Daoy (cell line): Measurements from ENCODE around the gene ELMO3. TPM values are rescaled to one million over a fixed set of nuclear protein-coding genes. Genes with fewer than 3 reads are reported as not detected.
A peak's percentile ranks its signal among the peaks of the same experiment; 100 is the strongest.

ENCODE experiments used
- DNase-seq: peaks from one replicate; pipeline ENCODE4 v3.0.0-alpha.2; 2015; ENCODE audit warnings: low read depth
- total RNA-seq: library from RNA; depleted of rRNA; stranded (reverse); fragments of >200 nt; shearing (Covaris generic); gene quantifications from 2 replicates; pipeline ENCODE4 v1.2.3, GENCODE V29; 2014

Gene ELMO3
- total RNA-seq, 1 experiment from 2014 or later = 0.97 TPM

DNA sequence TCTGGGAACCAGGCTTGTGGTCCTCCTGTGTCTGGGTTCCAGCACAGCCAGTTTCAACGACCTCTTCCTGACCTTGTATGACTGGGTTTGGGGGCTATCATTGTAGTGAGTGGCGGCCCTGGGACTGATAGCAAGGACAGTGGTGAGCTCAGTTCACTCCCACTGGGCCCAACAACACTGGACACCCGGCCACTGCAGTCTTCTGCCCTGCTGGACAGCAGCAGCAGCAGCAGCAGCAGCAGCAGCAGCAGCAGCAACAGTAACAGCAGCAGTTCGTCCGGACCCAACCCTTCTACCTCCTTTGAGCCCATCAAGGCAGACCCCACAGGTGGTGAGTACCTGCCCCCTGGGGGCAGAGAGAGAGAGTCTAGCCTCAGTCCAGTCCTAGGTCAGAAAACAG is 3.3 kb upstream of the ELMO3 start:
- no peak for DNase-seq

DNA sequence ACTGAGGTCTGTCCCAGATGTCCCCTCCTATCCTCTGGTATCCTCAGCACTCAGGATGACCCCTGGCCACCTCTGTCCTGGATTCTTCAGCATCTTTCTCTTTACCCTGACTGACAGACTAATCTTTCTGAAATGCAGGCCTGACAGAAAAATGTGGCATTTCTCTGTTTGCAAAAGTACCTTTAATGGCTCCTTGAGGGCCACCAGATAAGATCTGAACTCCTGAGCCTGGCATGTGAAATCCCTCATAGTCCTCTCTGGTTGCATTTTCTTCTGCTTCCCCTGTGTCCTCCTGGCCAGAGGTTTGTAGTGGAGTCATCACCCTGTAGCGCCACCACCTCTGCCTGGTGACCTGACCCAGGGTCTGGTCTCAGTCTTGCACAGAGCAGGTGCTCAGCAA is 2.0 kb upstream of the ELMO3 start:
- no peak for DNase-seq

- no peak for DNase-seq
Observed at GRCh38 chr16:67197704-67198103, 1.2 kb upstream of the ELMO3 start.

DNA sequence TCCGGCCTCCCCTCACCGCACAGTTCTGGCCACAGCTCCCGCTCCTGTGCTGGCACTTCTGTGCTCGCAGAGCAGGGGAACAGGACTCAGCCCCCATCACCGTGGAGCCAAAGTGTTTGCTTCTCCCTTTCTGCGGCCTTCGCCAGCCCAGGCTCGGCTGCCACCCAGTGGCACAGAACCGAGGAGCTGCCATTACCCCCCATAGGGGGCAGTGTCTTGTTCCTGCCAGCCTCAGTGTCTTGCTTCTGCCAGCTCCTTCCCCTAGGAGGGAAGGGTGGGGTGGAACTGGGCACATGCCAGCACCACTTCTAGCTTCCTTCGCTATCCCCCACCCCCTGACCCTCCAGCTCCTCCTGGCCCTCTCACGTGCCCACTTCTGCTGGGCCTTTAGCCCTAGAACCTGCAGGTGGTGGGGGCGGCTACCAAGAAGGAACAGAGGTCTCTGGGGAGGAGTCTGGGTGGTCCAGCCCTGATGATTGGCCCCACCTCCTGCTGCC is 645 bp upstream of the ELMO3 start:
- no peak for DNase-seq

GRCh38 chr16:67199808-67200198 is 872 bp downstream of the ELMO3 start:
- no peak for DNase-seq

DNA sequence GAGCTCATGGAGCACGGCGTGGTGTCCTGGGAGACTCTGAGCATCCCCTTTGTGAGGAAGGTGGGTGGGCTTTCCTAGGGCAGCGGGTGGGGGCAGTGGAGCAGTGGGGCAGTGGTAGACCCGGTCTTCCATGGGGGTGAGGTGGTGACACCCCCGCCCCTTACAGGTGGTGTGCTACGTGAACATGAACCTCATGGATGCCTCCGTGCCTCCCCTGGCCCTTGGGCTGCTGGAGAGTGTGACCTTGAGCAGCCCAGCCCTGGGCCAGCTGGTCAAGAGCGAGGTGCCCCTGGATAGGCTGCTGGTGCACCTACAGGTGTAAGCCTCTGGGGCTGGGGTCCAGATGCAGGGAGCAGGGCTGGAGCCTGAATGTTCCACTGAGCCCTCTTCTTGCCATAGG is 1.6 kb downstream of the ELMO3 start:
- DNase-seq = no peak

DNA sequence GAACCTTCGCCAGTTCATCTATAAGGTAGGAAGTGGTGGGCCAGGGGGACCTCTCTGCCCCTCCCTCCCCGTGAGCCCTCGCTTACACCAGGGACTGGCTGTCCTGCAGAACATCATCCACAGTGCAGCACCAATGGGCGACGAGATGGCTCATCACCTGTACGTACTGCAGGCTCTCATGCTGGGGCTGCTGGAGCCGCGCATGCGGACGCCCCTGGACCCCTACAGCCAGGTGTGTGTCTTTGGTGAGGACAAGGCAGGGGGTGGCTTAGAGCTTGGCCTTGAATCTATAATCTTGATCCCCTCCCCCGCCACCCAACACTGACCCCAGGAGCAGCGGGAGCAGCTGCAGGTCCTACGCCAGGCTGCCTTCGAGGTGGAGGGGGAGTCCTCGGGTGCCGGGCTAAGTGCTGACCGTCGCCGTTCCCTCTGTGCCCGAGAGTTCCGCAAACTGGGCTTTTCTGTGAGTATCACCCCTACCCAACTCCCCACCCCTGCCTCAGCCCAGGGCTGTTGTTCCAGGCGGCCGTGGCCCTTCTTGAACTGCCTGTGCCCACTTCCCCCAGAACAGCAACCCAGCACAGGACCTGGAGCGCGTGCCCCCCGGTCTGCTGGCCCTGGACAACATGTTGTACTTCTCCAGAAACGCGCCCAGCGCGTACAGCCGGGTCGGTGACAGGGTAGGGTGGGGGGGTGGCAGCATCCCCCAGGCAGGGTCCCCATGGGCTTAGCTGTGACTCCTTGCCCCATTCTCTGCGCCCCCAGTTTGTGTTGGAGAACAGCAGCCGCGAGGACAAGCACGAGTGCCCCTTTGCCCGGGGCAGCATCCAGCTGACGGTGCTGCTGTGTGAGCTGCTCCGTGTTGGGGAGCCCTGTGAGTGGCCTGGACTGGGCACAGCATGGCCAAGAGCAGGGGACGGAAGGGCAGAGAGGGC is 2.7 kb downstream of the ELMO3 start:
- DNase-seq = no peak

- DNase-seq = no peak
Observed at GRCh38 chr16:67202426-67202825, 3.5 kb downstream of the ELMO3 start.

GRCh38 chr16:67202956-67203493 is 4.1 kb downstream of the ELMO3 start:
- DNase-seq = no peak

- no peak for DNase-seq
Observed at GRCh38 chr16:67204076-67204475, 5.1 kb downstream of the ELMO3 start.

DNA sequence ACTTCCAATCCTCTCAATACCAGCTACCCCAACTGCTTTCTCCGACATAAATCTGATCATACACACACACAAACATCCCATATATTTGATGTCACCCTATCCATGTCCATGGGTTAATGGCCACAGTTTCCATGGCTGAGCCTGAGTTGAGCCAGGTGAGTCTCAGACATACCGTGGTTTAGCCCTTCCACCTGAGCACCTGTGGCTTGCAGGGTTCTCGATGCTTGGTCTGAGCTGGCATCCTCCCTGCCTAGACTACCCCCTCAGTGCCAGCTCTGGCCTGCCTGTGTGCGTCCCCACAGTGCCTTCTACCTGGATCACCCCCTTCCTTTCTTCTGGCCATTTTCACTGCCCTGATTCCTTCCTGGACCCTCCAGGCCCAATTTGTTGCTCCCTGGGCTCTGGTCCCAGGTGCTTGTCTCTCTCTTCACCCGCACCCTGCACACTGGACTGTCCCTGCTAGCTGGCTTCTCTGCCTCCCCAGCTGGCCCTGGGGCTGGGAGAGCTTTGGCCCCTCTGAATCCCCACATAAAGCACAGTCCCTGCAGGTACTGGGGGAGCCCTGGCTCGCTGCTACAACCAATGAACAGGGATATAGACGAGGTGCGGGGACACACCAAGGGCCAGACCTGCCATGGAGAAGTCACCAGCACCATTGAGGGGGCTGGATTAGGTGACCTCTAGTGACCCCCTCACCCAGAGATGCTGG is 7.4 kb downstream of the ELMO3 start:
- no peak for DNase-seq

GRCh38 chr16:67206838-67207248 is 7.9 kb downstream of the ELMO3 start:
- no peak for DNase-seq

- DNase-seq = peak; percentile 59
Observed at GRCh38 chr16:67207249-67208091, 8.5 kb downstream of the ELMO3 start.

- no peak for DNase-seq
Observed at GRCh38 chr16:67208154-67208896, 9.4 kb downstream of the ELMO3 start.

- no peak for DNase-seq
Observed at GRCh38 chr16:67209565-67209964, 10.6 kb downstream of the ELMO3 start.

GRCh38 chr16:67210069-67210937 is 11.4 kb downstream of the ELMO3 start:
- DNase-seq = no peak

- no peak for DNase-seq
Observed at GRCh38 chr16:67211674-67212073, 12.7 kb downstream of the ELMO3 start.

- DNase-seq = no peak
Observed at GRCh38 chr16:67212766-67213165, 13.8 kb downstream of the ELMO3 start.

GRCh38 chr16:67213197-67214019 is 14.5 kb downstream of the ELMO3 start:
- no peak for DNase-seq
